Colonic mucosa (tissue), 4 donors: ENCODE results near the gene SLC25A40. TPM values are rescaled to one million over a fixed set of nuclear protein-coding genes. Genes with fewer than 3 reads are reported as not detected.
"Not testable (repeated sequence)": the region's sequence is repeated elsewhere in the genome, so short reads cannot be mapped to it uniquely, and the experiment has no call there.

ENCODE experiments used
- DNase-seq: peaks from one replicate; pipeline ENCODE4 v3.0.0-alpha.2; 2020
- H3K27ac ChIP-seq: fragments of 200-600 bp; one replicate; pipeline ENCODE4 v1.8.0; 2021
- H3K27me3 ChIP-seq: fragments of 200-600 bp; one replicate; pipeline ENCODE4 v1.8.0; 2021
- H3K36me3 ChIP-seq: fragments of 200-600 bp; one replicate; pipeline ENCODE4 v1.8.0; 2021
- H3K4me1 ChIP-seq: fragments of 200-600 bp; one replicate; pipeline ENCODE4 v1.8.0; 2021; ENCODE audit warnings: mild to moderate bottlenecking
- H3K4me3 ChIP-seq: fragments of 200-600 bp; one replicate; pipeline ENCODE4 v1.8.0; 2021
- H3K9ac ChIP-seq, 2 donors: one replicate each; pipeline ENCODE4 v1.7.0; 2013; ENCODE audit warnings: control low read depth in 2 of 2, low read depth in 2 of 2, low read length in 2 of 2
- H3K9me3 ChIP-seq: fragments of 200-600 bp; one replicate; pipeline ENCODE4 v1.8.0; 2021
- intact Hi-C: fragments of 100-400 bp; cut with DNase I; formaldehyde crosslinking; loops from one replicate; pipeline ENCODE4 v1.14.1; 2022
- total RNA-seq, 2 donors: library from RNA; stranded (reverse); fragmentation: NEBNext Ultra II Directional in 1 of 2; extraction: Animal tissue kit (Norgen Biotek cat#: 25700) in 1 of 2; gene quantifications; one replicate each; pipeline ENCODE4 v1.2.1, GENCODE V29; 2021
- TF ChIP-seq, protein P1 (sequence below): fragments of 200-600 bp; IDR thresholded peaks from one replicate; pipeline ENCODE4 v1.8.0; 2022; ENCODE audit warnings: antibody characterized with exemption, mild to moderate bottlenecking
- donor health status: healthy.
- donor health status: DM: no; HTN: no; CAD: no.
- donor health status: DM: no; HTN: no; CAD: no.

Gene SLC25A40
- total RNA-seq, 2 donors from 2014 or later: 25.7 to 39.6 TPM

DNA sequence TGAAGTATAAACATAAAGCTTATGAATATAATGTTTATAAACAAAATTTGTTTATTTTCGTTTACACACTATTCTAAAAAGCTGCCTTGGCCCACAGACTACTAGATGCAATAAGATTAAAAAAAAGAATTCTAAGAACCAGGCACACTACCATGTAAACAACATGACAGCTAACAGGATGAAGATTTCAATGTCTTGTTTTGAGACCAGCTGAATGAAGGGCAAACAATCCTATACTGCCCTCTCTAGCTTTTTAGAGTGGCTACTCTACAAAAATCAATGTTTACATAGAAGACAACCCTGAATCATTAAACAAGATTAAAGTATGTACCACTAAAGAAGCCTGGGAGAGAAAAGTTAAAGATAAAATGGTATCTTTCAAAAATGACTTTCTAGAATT is 38.6 kb downstream of the SLC25A40 start:
- intact Hi-C loops: no loop called here
- TF ChIP-seq, protein P1, sequence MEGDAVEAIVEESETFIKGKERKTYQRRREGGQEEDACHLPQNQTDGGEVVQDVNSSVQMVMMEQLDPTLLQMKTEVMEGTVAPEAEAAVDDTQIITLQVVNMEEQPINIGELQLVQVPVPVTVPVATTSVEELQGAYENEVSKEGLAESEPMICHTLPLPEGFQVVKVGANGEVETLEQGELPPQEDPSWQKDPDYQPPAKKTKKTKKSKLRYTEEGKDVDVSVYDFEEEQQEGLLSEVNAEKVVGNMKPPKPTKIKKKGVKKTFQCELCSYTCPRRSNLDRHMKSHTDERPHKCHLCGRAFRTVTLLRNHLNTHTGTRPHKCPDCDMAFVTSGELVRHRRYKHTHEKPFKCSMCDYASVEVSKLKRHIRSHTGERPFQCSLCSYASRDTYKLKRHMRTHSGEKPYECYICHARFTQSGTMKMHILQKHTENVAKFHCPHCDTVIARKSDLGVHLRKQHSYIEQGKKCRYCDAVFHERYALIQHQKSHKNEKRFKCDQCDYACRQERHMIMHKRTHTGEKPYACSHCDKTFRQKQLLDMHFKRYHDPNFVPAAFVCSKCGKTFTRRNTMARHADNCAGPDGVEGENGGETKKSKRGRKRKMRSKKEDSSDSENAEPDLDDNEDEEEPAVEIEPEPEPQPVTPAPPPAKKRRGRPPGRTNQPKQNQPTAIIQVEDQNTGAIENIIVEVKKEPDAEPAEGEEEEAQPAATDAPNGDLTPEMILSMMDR: no peak

DNA sequence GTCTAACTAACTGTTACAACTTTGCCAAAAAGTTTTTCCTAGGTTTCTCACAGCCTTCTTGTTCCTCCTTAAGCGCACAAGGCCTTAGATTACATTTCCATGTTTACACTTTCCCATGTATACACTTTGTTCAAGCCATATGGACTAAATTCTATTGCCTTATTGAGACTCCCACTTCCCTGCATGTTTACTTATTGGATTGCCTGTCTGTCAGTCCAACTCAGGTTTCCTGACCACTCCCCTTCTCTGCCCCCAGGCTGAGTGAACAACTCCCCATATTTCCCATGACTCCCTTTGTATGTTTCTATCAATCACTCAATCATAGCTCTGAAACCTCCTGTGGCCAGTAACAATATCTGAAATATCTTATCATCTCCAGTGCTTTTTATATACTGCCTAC is 43.0 kb downstream of the SLC25A40 start:
- Histone ChIP-seq H3K9ac (no peak overlapping the region), H3K4me3 (no peak overlapping the region), H3K9me3 (no peaks in the 10 kb centered on the region), H3K27me3 (no peaks in the 10 kb centered on the region), H3K27ac (no peak overlapping the region), H3K4me1 (no peaks in the 10 kb centered on the region), H3K36me3 (no peaks in the 10 kb centered on the region)
- DNase-seq: no peak
- TF ChIP-seq, protein P1: no peak
- intact Hi-C loops: no loop called here

More for the DNA sequence above, 38.6 kb downstream of the SLC25A40 start:
- Histone ChIP-seq H3K27me3 (no peaks in the 10 kb centered on the region), H3K36me3 (no peaks in the 10 kb centered on the region), H3K4me3 (no peak overlapping the region), H3K9me3 (no peaks in the 10 kb centered on the region), H3K27ac (no peak overlapping the region), H3K9ac (no peak overlapping the region), H3K4me1 (no peaks in the 10 kb centered on the region)
- DNase-seq: no peak

DNA sequence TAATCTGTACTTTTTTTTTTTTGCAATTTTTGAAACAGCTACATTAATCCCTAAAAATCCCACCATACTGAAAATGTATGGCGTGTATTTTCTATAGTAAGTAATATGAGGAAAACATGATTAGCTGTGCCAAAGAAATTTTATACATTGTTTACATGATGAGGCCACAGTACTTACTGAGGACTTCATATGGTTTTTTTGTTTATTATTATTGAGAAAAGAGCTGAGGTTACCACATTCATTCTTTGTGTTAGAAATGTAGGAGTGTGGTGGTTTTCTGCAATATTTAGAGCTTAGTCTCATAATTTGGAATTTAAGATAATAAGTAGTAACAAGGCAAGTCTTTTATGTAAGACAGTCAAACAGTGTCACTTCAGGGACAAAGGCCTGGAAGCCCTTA is 45.1 kb downstream of the SLC25A40 start:
- Histone ChIP-seq H3K36me3 (no peaks in the 10 kb centered on the region), H3K9me3 (no peaks in the 10 kb centered on the region), H3K9ac (no peak overlapping the region), H3K27ac (no peak overlapping the region), H3K27me3 (no peaks in the 10 kb centered on the region), H3K4me3 (no peak overlapping the region), H3K4me1 (no peaks in the 10 kb centered on the region)
- no peak for DNase-seq
- intact Hi-C loops: no loop called here
- TF ChIP-seq, protein P1: no peak

DNA sequence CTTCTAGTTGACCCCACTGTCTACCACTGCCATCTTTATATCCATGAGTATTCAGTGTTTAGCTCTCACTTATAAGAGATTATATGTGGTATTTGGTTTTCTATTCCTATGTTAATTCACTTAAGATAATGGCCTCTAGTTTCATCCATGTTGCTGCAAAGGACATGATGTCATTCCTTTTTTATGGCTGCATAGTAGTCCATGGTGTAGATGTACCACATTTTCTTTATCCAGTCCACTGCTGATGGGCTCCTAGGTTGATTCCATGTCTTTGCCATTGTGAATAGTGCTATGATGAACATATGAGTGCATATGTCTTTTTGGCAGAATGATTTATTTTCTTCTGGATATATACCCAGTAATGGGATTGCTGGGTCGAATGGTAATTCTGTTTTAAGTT is 47.8 kb downstream of the SLC25A40 start:
- H3K36me3 ChIP-seq, DNase-seq, H3K27me3 ChIP-seq, H3K27ac ChIP-seq, H3K9me3 ChIP-seq, H3K9ac ChIP-seq, intact Hi-C loops, H3K4me1 ChIP-seq, H3K4me3 ChIP-seq: not testable (repeated sequence)

DNA sequence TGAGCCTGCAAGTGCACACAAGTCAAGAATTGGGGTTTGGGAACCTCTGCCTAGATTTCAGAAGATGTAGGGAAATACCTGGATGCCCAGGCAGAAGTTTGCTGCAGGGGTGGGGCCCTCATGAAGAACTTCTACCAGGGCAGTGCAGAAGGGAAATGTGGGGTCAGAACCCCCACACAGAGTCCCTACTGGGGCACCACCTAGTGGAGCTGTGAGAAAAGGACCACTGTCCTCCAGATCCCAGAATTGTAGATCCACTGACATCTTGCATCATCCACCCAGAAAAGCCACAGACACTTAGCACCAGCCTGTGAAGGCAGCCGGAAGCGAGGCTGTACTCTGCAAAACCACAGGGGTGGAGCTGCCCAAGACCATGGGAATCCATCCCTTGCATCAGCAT is 50.8 kb downstream of the SLC25A40 start:
- intact Hi-C loops, DNase-seq, H3K4me1 ChIP-seq: not testable (repeated sequence)

DNA sequence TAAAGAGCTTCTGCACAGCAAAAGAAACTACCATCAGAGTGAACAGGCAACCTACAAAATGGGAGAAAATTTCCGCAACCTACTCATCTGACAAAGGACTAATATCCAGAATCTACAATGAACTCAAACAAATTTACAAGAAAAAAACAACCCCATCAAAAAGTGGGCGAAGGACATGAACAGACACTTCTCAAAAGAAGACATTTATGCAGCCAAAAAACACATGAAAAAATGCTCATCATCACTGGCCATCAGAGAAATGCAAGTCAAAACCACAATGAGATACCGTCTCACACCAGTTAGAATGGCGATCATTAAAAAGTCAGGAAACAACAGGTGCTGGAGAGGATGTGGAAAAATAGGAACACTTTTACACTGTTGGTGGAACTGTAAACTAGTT is 54.1 kb downstream of the SLC25A40 start:
- H3K4me1 ChIP-seq, H3K27me3 ChIP-seq, H3K9ac ChIP-seq, H3K27ac ChIP-seq, intact Hi-C loops, H3K4me3 ChIP-seq, DNase-seq, H3K36me3 ChIP-seq, H3K9me3 ChIP-seq: not testable (repeated sequence)

More for the DNA sequence above, 50.8 kb downstream of the SLC25A40 start:
- not testable (repeated sequence) for H3K27me3 ChIP-seq, H3K36me3 ChIP-seq, H3K27ac ChIP-seq, H3K9me3 ChIP-seq, H3K4me3 ChIP-seq, H3K9ac ChIP-seq

DNA sequence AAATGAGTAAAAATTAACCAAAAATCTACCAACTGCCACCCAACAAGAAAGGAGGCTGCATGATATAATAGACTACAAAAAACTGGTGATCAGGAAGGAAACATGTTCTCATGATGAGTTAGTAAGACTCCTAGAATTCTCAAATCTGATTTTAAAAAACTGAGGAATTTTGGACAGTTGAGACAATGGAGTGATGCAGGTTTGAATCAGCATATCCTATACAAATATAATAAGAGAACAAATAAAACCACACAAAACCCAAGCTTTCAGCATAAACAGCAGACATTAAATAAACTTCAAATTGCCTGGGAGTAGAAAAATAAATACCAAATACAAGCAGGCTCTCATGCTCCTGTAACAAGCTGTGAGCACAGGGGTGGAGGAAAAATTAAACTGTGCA is 57.8 kb downstream of the SLC25A40 start:
- Histone ChIP-seq H3K36me3 (no peaks in the 10 kb centered on the region), H3K27ac (no peak overlapping the region), H3K4me1 (no peaks in the 10 kb centered on the region), H3K4me3 (no peak overlapping the region), H3K9ac (no peak overlapping the region), H3K27me3 (no peaks in the 10 kb centered on the region), H3K9me3 (no peaks in the 10 kb centered on the region)
- intact Hi-C loops: no loop called here
- DNase-seq: no peak
- TF ChIP-seq, protein P1: no peak
